ENCODE results near the gene FOXD4. TPM values are rescaled to one million over a fixed set of nuclear protein-coding genes. Genes with fewer than 3 reads are reported as not detected.
"Not testable (repeated sequence)": the region's sequence is repeated elsewhere in the genome, so short reads cannot be mapped to it uniquely, and the experiment has no call there.

Gene FOXD4
- under 1 TPM in 1 of 4 donors, not detected in 3; 0.54 TPM for total RNA-seq

GRCh38 chr9:117995-118467 is at the start of gene FOXD4:
Gene FOXD4 (minus strand): TSS chr9:118417. CDS start chr9:118119, 298 bp downstream.
- not testable (repeated sequence) for H3K4me3 ChIP-seq, H3K27ac ChIP-seq, H3K36me3 ChIP-seq, DNase-seq, H3K9me3 ChIP-seq
- Histone ChIP-seq H3K27me3 (peaks cover 0 to 25% of the 10 kb centered on the region in 2 donors), H3K4me1 (peaks cover 0 to 20% (median 8%) of the 10 kb centered on the region in 4 donors)

GRCh38 chr9:159871-160270 is 41.7 kb upstream of the FOXD4 start:
- H3K27ac ChIP-seq, H3K4me3 ChIP-seq, H3K4me1 ChIP-seq, H3K27me3 ChIP-seq, H3K9me3 ChIP-seq, DNase-seq, H3K36me3 ChIP-seq: not testable (repeated sequence)

GRCh38 chr9:151173-151572 is 33.0 kb upstream of the FOXD4 start:
- not testable (repeated sequence) for H3K27ac ChIP-seq, H3K27me3 ChIP-seq, H3K36me3 ChIP-seq, H3K4me3 ChIP-seq, H3K9me3 ChIP-seq, DNase-seq, H3K4me1 ChIP-seq

GRCh38 chr9:139880-140279 is 21.7 kb upstream of the FOXD4 start:
- not testable (repeated sequence) for H3K4me1 ChIP-seq, H3K27me3 ChIP-seq, H3K9me3 ChIP-seq, H3K4me3 ChIP-seq, H3K27ac ChIP-seq, DNase-seq, H3K36me3 ChIP-seq

- not testable (repeated sequence) for H3K4me3 ChIP-seq, H3K36me3 ChIP-seq, DNase-seq, H3K27ac ChIP-seq, H3K9me3 ChIP-seq
- peaks cover 0 to 26% of the 10 kb centered on the region in 2 donors for H3K27me3 ChIP-seq
- H3K4me1 ChIP-seq, result peaks cover 0 to 20% (median 8%) of the 10 kb centered on the region in 4 donors
These were observed 848 bp downstream of the FOXD4 start for GRCh38 chr9:117144-117994.

GRCh38 chr9:116239-117077 is 1.8 kb downstream of the FOXD4 start:
- Histone ChIP-seq H3K4me1 (peaks cover 0 to 20% (median 8%) of the 10 kb centered on the region in 4 donors), H3K27me3 (peaks cover 0 to 26% of the 10 kb centered on the region in 2 donors)
- H3K4me3 ChIP-seq, H3K36me3 ChIP-seq, H3K27ac ChIP-seq, DNase-seq, H3K9me3 ChIP-seq: not testable (repeated sequence)

GRCh38 chr9:115118-115451 is 3.1 kb downstream of the FOXD4 start:
- Histone ChIP-seq H3K27me3 (peaks cover 0 to 26% of the 10 kb centered on the region in 2 donors), H3K4me1 (peaks cover 0 to 20% (median 8%) of the 10 kb centered on the region in 4 donors)
- DNase-seq, H3K4me3 ChIP-seq, H3K36me3 ChIP-seq, H3K9me3 ChIP-seq, H3K27ac ChIP-seq: not testable (repeated sequence)

- DNase-seq, H3K9me3 ChIP-seq, H3K36me3 ChIP-seq, H3K27ac ChIP-seq: not testable (repeated sequence)
- Histone ChIP-seq H3K4me3 (peak overlapping the region; percentile 15 to 49 (median 46)), H3K27me3 (peaks cover 0 to 26% of the 10 kb centered on the region in 2 donors), H3K4me1 (peaks cover 0 to 20% (median 8%) of the 10 kb centered on the region in 4 donors)
These were observed 3.7 kb downstream of the FOXD4 start for GRCh38 chr9:114267-115117.

- Histone ChIP-seq H3K4me3 (peak overlapping the region; percentile 15 to 49 (median 46)), H3K4me1 (peaks cover 0 to 20% (median 8%) of the 10 kb centered on the region in 4 donors), H3K27me3 (peaks cover 0 to 26% of the 10 kb centered on the region in 2 donors)
- H3K36me3 ChIP-seq, H3K9me3 ChIP-seq, H3K27ac ChIP-seq: not testable (repeated sequence)
- DNase-seq, result peak in 1 of 3 donors; percentile 52
These were observed 4.5 kb downstream of the FOXD4 start for GRCh38 chr9:113468-114266.

GRCh38 chr9:112589-113467 is 5.4 kb downstream of the FOXD4 start:
- not testable (repeated sequence) for H3K36me3 ChIP-seq, H3K9me3 ChIP-seq, DNase-seq, H3K27ac ChIP-seq
- peak overlapping the region in 2 of 4 donors; percentile 45 to 49 for H3K4me3 ChIP-seq
- peaks cover 0 to 20% (median 8%) of the 10 kb centered on the region in 4 donors for H3K4me1 ChIP-seq
- peaks cover 0 to 26% of the 10 kb centered on the region in 2 donors for H3K27me3 ChIP-seq

GRCh38 chr9:110672-111071 is 7.5 kb downstream of the FOXD4 start:
- not testable (repeated sequence) for H3K36me3 ChIP-seq, H3K9me3 ChIP-seq, H3K27ac ChIP-seq, H3K4me3 ChIP-seq, DNase-seq
- H3K4me1 ChIP-seq, result peaks cover 0 to 20% (median 7%) of the 10 kb centered on the region in 4 donors
- H3K27me3 ChIP-seq, result peaks cover 0 to 20% of the 10 kb centered on the region in 2 donors

GRCh38 chr9:109540-109939 is 8.7 kb downstream of the FOXD4 start:
- peaks cover 0 to 13% of the 10 kb centered on the region in 2 donors for H3K27me3 ChIP-seq

More at GRCh38 chr9:109540-109939, 8.7 kb downstream of the FOXD4 start:
- not testable (repeated sequence) for DNase-seq, H3K9me3 ChIP-seq, H3K4me3 ChIP-seq, H3K27ac ChIP-seq, H3K36me3 ChIP-seq
- H3K4me1 ChIP-seq, result peaks cover 0 to 15% (median 7%) of the 10 kb centered on the region in 4 donors
